GM19351 (cell line): ENCODE data around the gene PATE4.
A peak's percentile ranks its signal among the peaks of the same experiment; 100 is the strongest.
"Not testable (repeated sequence)": the region's sequence is repeated elsewhere in the genome, so short reads cannot be mapped to it uniquely, and the experiment has no call there.

Experiments used
- ATAC-seq: cut with Tn5 transposase; IDR thresholded peaks from one replicate; pipeline ENCODE4 v1.9.1; 2021; ENCODE audit warnings: mild to moderate bottlenecking, moderate library complexity; ENCODE audit not compliant: unreplicated experiment

PATE4 gene, protein sequence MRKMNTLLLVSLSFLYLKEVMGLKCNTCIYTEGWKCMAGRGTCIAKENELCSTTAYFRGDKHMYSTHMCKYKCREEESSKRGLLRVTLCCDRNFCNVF

DNA sequence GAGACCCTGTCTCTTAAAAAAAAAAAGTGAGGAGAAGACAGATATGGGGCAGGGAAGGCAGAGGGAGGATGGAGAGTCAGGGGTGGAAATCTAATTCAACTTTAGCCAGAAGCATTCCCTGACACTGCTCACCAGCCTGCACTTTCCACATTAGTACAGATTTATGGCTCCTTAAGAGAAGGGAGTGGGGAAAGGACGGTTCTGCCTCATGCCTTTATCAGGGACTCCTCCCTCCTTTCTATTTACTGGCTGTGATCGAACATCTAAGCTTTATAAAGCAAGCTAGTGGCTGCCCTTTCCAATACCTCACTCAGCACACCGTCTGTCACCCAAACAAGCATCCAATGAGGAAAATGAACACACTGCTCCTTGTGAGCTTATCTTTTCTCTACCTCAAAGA lies at the start of gene PATE4:
TSS of gene PATE4 (plus strand) at position 301 of the 400 bp plus-strand sequence. CDS start at position 345, 44 bp downstream.
- no peak for ATAC-seq

DNA sequence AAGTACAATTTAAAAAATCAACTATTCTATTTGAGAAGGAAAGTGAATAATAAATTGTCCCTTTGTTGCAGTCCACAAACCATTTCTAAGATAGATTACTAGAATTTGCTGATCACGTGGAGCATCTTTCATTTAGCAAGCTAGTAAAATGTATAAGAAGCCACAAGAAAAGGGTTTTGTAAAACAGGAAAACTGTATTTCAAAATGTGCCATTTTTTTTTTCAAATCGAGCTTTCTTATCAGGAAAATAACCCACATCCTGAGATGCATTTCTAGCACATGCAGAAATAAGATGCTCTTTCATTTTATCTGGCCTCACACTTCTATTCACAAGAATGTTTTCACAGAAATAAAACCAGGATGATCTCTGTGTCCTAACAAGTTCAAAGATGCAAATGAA lies 48.4 kb upstream of the PATE4 start:
- ATAC-seq = no peak

GRCh38 chr11:125787827-125788226 lies 45.3 kb upstream of the PATE4 start, which contains the start of gene PATE3:
Gene PATE3, plus strand, starts transcription at chr11:125788127. Its CDS starts 25 bp downstream, at chr11:125788152.
- no peak for ATAC-seq

DNA sequence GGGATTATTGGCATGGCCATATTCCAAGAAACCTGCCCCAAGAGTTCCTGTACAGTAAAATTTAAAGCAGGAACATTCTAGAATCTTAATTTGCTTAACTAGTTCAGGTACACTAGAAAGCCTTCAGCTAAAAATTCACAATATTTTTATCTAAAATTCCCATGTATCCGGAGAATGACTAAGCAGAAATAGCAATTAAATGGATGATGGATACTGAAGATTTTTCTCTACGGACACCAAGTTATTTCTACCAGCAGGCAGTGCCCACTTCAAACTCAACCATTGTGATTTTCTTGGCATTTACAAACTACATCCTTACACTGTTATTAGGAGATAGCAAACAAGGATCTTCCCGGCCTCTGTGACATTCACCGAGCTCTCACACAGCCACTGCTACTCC lies 42.3 kb upstream of the PATE4 start:
- no peak for ATAC-seq

- ATAC-seq = no peak
These were observed 35.5 kb upstream of the PATE4 start for GRCh38 chr11:125797641-125798040.

DNA sequence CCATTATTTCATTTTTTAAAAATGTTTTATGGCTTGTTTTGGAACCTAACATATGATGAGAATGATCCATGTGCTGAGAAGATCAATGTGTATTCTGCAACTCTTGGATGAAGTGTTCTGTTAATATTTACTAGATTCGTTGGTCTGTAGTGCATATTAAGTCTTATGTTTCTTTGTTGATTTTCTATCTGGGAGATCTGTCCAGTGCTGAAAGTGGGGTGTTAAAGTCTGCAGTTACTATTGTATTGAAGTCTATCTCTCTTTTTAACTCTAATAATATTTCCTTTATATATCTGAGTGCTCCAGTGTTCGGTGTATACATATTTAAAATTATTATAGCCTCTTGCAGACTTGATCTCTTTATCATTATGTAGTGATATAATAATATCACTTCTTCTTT lies 33.3 kb upstream of the PATE4 start:
- no peak for ATAC-seq

DNA sequence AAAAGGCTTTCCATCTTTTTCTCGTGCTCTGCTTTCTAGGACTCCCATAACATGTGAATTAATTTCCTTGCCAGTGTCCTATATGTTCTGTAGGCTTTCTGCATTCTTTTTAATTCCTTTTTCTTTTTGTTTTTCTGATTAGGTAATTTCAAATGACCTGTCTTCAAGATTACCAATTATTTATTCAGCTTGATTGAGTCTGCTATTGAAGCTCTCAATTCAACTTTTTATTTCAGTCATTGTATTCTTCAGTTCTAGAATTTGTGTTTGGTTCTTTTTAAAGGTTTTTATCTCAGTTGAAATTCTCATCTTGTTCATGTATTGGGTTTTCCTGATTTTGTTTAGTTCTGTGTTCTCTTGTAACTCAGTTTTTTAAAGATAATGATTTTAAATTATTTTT lies 30.7 kb upstream of the PATE4 start:
- no peak for ATAC-seq

DNA sequence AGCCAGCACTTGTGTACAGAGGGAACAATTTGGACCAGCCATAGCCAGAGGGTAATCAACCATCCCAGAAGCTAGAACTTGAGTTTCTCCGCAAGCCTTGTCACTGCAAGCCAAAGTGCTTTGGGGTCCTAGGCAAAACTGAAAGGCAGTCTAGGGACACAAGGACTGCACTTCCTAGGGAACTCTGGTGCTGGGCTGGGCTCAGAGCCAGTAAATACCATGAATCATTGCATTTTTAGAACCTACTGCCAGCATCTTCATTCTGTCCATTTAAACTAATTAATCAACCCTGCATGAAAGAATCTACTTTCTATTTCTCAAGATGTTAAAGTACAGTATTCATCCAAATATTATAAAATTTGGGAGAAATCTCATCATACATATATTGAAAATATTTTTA lies 25.2 kb upstream of the PATE4 start:
- no peak for ATAC-seq

DNA sequence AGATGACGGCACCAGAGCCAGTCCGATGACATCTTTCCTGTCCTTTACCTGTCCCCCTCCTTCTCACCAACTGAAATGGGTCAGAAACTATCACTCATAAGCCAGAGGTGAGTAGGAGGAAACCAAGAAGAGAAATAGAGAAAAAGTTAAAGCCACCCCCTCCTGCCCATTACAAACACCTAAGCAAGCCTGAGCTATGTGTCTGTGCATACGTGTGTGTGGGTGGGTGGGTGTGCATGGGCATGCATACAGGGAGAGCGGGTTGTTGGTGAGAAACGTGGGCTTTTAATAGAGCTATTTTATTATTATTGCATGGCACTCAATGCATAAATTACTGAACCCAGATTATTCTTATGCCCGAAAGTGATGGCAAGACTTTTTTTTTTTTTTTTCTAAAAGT lies 2.6 kb downstream of the PATE4 start:
- ATAC-seq = no peak

GRCh38 chr11:125842321-125842948 lies 9.3 kb downstream of the PATE4 start:
- ATAC-seq = no peak

DNA sequence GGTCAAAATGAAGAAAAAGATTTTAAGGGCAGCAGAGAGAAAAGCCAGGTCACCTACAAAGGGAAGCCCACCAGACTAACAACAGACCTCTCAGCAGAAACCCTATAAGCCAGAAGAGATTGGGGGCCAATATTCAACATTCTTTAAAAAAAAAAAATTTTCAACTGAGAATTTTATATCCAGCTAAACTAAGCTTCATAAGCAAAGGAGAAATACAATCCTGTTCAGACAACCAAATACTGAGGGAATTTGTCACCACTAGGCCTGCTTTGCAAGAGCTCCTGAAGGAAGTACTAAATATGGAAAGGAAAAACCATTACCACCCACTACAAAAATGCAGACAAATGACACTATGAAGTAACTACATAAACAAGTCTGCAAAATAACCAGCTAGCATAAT lies 13.1 kb downstream of the PATE4 start:
- no peak for ATAC-seq

DNA sequence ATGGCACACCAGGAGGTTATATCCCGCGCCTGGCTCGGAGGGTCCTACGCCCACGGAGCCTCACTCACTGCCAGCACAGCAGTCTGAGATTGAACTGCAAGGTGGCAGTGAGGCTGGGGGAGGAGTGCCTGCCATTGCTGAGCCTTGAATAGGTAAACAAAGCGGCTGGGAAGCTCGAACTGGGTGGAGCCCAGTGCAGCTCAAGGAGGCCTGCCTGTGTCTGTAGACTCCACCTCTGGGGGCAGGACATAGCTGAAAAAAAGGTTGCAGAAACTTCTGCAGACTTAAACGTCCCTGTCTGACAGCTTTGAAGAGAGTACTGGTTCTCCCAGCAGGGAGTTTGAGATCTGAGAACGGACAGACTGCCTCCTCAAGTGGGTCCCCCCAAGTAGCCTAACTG lies 24.6 kb downstream of the PATE4 start:
- ATAC-seq = not testable (repeated sequence)

GRCh38 chr11:125862786-125863185 lies 29.7 kb downstream of the PATE4 start:
- not testable (repeated sequence) for ATAC-seq

GRCh38 chr11:125865354-125865753 lies 32.2 kb downstream of the PATE4 start:
- not testable (repeated sequence) for ATAC-seq

- no peak for ATAC-seq
These were observed 36.4 kb downstream of the PATE4 start for GRCh38 chr11:125869521-125869920.

GRCh38 chr11:125871391-125872137 lies 38.4 kb downstream of the PATE4 start:
- ATAC-seq = no peak

DNA sequence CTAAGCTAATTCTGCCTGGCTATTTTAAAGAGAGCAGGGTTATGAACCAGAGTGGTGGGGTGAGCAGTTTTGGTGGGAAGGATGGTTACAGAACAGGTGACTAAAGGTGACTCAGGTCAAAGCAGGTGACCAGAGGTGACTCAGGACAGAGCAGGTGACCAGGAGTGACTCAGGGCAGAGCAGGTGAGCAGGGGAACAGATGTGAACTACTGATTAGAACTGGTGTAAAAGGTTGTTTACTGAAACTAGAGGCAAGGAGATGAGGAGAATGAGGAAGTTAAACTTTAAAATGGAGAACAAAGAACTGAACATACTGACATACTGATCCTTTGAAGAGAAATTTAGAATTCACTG lies 39.0 kb downstream of the PATE4 start:
- ATAC-seq = no peak

GRCh38 chr11:125873881-125874555 lies 40.9 kb downstream of the PATE4 start:
- ATAC-seq = peak; percentile 13

GRCh38 chr11:125874556-125875124 lies 41.5 kb downstream of the PATE4 start:
- ATAC-seq = peak; percentile 85

- no peak for ATAC-seq
These were observed 48.2 kb downstream of the PATE4 start for GRCh38 chr11:125881291-125881690.

GRCh38 chr11:125883375-125883774 lies 50.3 kb downstream of the PATE4 start:
- no peak for ATAC-seq
